CD4-positive, alpha-beta T cell (primary cell): ENCODE data around the gene AGT. TPM values are rescaled to one million over a fixed set of nuclear protein-coding genes. Genes with fewer than 3 reads are reported as not detected.
"Not testable (repeated sequence)": the region's sequence is repeated elsewhere in the genome, so short reads cannot be mapped to it uniquely, and the experiment has no call there.

ENCODE experiments used
- ATAC-seq: fragments of 200-7000 bp; cut with Tn5 transposase; one replicate; pipeline ENCODE4 v1.10.0; 2022; ENCODE audit warnings: mild to moderate bottlenecking; ENCODE audit not compliant: poor library complexity
- CTCF ChIA-PET: fragments of 350-600 bp; sonication (Branson Sonifier 250); formaldehyde crosslinking; loops from one replicate; lab custom pipeline; 2021; ENCODE audit warnings: antibody characterized with exemption, inconsistent platforms; lab: Charles Lee
- POLR2A ChIA-PET: fragments of 350-600 bp; sonication (Branson Sonifier 250); formaldehyde crosslinking; loops from one replicate; lab custom pipeline; 2021; ENCODE audit warnings: antibody characterized with exemption, inconsistent platforms; lab: Charles Lee
- DNase-seq, 14 experiments: peaks; one replicate each; pipeline ENCODE4 v3.0.0-alpha.2; 2013 to 2020; ENCODE audit warnings: mixed read lengths in 2 of 14
- H3K27ac ChIP-seq, 2 donors: one replicate each; pipeline versions ENCODE4 v1.5.1 to v1.7.0; 2013; ENCODE audit warnings: low read length in 2 of 2, low read depth in 1 of 2, mild to moderate bottlenecking in 1 of 2
- H3K27me3 ChIP-seq, 2 experiments: 1 replicate in 1 of 2; 2 replicates in 1 of 2; pipeline versions ENCODE4 v1.6.1 to v1.7.0; 2013; ENCODE audit warnings: low read length in 2 of 2, control low read depth in 1 of 2, mild to moderate bottlenecking in 1 of 2, moderate library complexity in 1 of 2; ENCODE audit not compliant: insufficient read depth in 2 of 2, control insufficient read depth in 1 of 2
- H3K36me3 ChIP-seq: one replicate; pipeline ENCODE4 v1.6.1; 2013; ENCODE audit warnings: low read length, control low read depth; ENCODE audit not compliant: insufficient read depth
- H3K4me1 ChIP-seq: one replicate; pipeline ENCODE4 v1.6.1; 2013; ENCODE audit warnings: low read length, control low read depth; ENCODE audit not compliant: insufficient read depth
- H3K4me3 ChIP-seq: one replicate; pipeline ENCODE4 v1.5.1; 2013; ENCODE audit warnings: mild to moderate bottlenecking, low read length, moderate library complexity
- H3K9me3 ChIP-seq, 2 experiments: 1 replicate in 1 of 2; 2 replicates in 1 of 2; pipeline versions ENCODE4 v1.6.1 to v1.7.0; 2013; ENCODE audit warnings: low read length in 2 of 2, mild to moderate bottlenecking in 2 of 2, control low read depth in 1 of 2, moderate library complexity in 1 of 2; ENCODE audit not compliant: control insufficient read depth in 1 of 2, insufficient read depth in 1 of 2
- H3K27ac Mint-ChIP-seq: one replicate; pipeline ENCODE4 v1.8.0; 2020; ENCODE audit warnings: mixed read lengths
- H3K27me3 Mint-ChIP-seq: one replicate; pipeline ENCODE4 v1.8.0; 2021; ENCODE audit warnings: mixed read lengths
- H3K36me3 Mint-ChIP-seq: one replicate; pipeline ENCODE4 v1.8.0; 2021; ENCODE audit warnings: low read depth, mixed read lengths
- H3K4me1 Mint-ChIP-seq: one replicate; pipeline ENCODE4 v1.8.0; 2021; ENCODE audit warnings: low read depth, mixed read lengths
- H3K4me3 Mint-ChIP-seq: one replicate; pipeline ENCODE4 v1.8.0; 2020; ENCODE audit warnings: mild to moderate bottlenecking, mixed read lengths
- H3K9me3 Mint-ChIP-seq: one replicate; pipeline ENCODE4 v1.8.0; 2020; ENCODE audit warnings: mixed read lengths
- intact Hi-C, 2 experiments: fragments of 100-400 bp; cut with DNase I in 1 of 2; cut with micrococcal nuclease in 1 of 2; formaldehyde crosslinking; loops; one replicate each; pipeline versions ENCODE4 v1.15.1 to v1.9.0; 2023 to 2025; cut with DNase I, micrococcal nuclease
- total RNA-seq, 174 experiments: library from RNA in 2 of 174; stranded (reverse) in 2 of 174; gene quantifications; one replicate each; pipeline ENCODE4 v1.2.3 and lab custom pipeline; 2021 to 2026
- TF ChIP-seq, protein P1 (sequence below): fragments of 200-600 bp; IDR thresholded peaks from one replicate; pipeline ENCODE4 v1.8.0; 2022; ENCODE audit warnings: antibody characterized with exemption, mild to moderate bottlenecking

The AGT gene
- total RNA-seq, 2 experiments from 2014 or later, result not detected

DNA sequence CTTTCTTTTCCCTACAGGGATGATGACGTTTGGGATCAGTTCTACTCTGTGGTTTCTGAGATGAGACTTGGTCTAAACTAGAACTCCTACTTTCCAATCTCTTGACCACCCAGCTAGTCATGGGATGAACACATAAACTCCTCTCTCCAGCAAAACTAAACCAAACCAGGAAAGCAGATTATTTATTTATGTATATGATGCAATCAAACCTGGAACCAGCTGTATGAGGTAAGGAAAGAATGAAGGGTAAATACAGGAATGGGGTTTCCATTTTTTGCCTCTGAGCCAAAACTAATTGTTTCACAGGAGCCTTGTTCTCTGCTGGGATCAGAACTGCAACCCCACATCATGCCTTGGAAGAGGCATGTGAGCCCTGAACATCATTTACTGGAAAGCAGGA is 3.3 kb upstream of the AGT start:
- Mint-ChIP-seq H3K27ac (no peak overlapping the region), H3K27me3 (peaks cover 5% of the 10 kb centered on the region), H3K36me3 (no peaks in the 10 kb centered on the region), H3K4me3 (no peak overlapping the region), H3K4me1 (no peaks in the 10 kb centered on the region), H3K9me3 (peaks cover 5% of the 10 kb centered on the region)
- ChIA-PET CTCF (no interaction called here), POLR2A (no interaction called here)
- Histone ChIP-seq H3K9me3 (peaks cover 0 to 6% of the 10 kb centered on the region in 2 experiments), H3K4me1 (no peaks in the 10 kb centered on the region), H3K36me3 (no peaks in the 10 kb centered on the region), H3K4me3 (no peak overlapping the region), H3K27ac (no peak overlapping the region), H3K27me3 (peaks cover 0 to 5% of the 10 kb centered on the region in 2 experiments)
- intact Hi-C loops, result no loop called here
- TF ChIP-seq, protein P1, sequence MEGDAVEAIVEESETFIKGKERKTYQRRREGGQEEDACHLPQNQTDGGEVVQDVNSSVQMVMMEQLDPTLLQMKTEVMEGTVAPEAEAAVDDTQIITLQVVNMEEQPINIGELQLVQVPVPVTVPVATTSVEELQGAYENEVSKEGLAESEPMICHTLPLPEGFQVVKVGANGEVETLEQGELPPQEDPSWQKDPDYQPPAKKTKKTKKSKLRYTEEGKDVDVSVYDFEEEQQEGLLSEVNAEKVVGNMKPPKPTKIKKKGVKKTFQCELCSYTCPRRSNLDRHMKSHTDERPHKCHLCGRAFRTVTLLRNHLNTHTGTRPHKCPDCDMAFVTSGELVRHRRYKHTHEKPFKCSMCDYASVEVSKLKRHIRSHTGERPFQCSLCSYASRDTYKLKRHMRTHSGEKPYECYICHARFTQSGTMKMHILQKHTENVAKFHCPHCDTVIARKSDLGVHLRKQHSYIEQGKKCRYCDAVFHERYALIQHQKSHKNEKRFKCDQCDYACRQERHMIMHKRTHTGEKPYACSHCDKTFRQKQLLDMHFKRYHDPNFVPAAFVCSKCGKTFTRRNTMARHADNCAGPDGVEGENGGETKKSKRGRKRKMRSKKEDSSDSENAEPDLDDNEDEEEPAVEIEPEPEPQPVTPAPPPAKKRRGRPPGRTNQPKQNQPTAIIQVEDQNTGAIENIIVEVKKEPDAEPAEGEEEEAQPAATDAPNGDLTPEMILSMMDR, result no peak
- ATAC-seq (no peak), DNase-seq (no peak)

DNA sequence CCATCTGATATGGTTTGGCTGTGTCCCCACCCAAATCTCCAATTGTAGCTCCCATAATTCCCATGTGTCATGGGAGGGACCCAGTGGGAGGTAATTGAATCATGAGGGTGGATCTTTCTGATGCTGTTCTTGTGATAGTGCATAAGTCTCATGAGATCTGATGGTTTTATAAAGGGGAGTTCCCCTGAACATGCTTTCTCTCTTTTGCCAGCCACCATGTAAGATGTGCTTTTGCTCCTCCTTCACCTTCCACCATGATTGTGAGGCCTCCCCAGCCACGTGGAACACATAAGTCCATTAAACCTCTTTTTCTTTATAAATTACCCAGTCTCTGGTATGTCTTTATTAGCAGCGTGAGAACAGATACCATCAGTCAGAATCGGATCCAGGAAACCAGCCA is 2.5 kb upstream of the AGT start:
- H3K4me1 ChIP-seq, H3K9me3 Mint-ChIP-seq, ATAC-seq, H3K36me3 Mint-ChIP-seq, H3K27ac Mint-ChIP-seq, H3K4me3 ChIP-seq, H3K4me1 Mint-ChIP-seq, H3K9me3 ChIP-seq, H3K4me3 Mint-ChIP-seq, H3K36me3 ChIP-seq, DNase-seq, intact Hi-C loops, H3K27me3 Mint-ChIP-seq, H3K27ac ChIP-seq, H3K27me3 ChIP-seq, CTCF ChIA-PET, POLR2A ChIA-PET: not testable (repeated sequence)

DNA sequence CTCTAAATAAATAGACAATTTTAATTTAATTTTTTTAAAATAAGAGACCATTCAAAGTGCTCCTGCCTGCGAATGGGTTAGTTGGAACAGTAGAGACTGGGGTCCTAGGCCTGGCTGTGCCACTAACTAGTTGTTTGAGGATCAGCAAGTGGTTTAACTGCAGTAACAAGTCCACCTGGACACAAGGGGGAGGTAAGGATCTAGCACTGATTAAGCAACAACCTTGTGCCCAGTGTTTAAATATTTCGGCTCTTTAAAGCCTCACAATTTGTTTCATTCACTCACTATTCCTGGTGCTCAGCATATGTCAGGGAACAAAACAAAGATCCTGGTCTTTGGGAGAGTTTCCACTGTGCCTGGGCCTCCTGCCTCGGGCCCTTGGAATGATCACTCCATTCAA is 1.6 kb upstream of the AGT start:
- Histone ChIP-seq H3K4me3 (no peak overlapping the region), H3K27ac (no peak overlapping the region), H3K36me3 (no peaks in the 10 kb centered on the region), H3K27me3 (peaks cover 0 to 5% of the 10 kb centered on the region in 2 experiments), H3K4me1 (no peaks in the 10 kb centered on the region), H3K9me3 (no peaks in the 10 kb centered on the region)
- ChIA-PET POLR2A (no interaction called here), CTCF (no interaction called here)
- no peaks in the 10 kb centered on the region for H3K4me1 Mint-ChIP-seq
- TF ChIP-seq, protein P1, result no peak
- H3K36me3 Mint-ChIP-seq, result no peaks in the 10 kb centered on the region
- H3K27me3 Mint-ChIP-seq, result peaks cover 6% of the 10 kb centered on the region
- ATAC-seq, result no peak
- no peak overlapping the region for H3K27ac Mint-ChIP-seq
- no peak for DNase-seq
- peaks cover 3% of the 10 kb centered on the region for H3K9me3 Mint-ChIP-seq
- H3K4me3 Mint-ChIP-seq, result no peak overlapping the region
- intact Hi-C loops, result no loop called here

DNA sequence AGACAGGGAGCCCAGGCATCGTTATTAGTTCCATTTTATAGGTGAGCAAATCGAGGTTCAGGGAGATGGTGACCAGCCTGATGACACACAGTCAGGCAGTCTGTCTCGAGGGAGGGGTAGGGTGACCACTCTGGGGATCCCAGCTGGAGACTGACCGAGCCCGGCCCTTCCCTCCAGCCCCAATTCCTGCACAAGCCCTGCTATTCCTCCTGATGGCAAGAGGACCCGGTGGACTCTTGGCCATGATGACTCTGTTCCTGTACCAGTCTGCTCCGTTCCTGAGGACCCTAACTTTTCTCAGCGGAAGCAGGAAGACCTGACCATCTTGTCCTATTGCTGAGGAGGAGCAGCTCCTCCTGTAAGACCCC is 391 bp downstream of the AGT start:
- H3K9me3 ChIP-seq, result no peaks in the 10 kb centered on the region
- peaks cover 0 to 5% of the 10 kb centered on the region in 2 experiments for H3K27me3 ChIP-seq
- H3K4me3 ChIP-seq, result no peak overlapping the region
- ATAC-seq, result no peak
- Mint-ChIP-seq H3K4me1 (no peaks in the 10 kb centered on the region), H3K4me3 (no peak overlapping the region), H3K27ac (no peak overlapping the region), H3K9me3 (peaks cover 3% of the 10 kb centered on the region), H3K36me3 (no peaks in the 10 kb centered on the region), H3K27me3 (peaks cover 4% of the 10 kb centered on the region)
- ChIA-PET POLR2A (no interaction called here), CTCF (no interaction called here)
- no peaks in the 10 kb centered on the region for H3K4me1 ChIP-seq
- TF ChIP-seq, protein P1, result no peak
- no peaks in the 10 kb centered on the region for H3K36me3 ChIP-seq
- DNase-seq, result no peak
- no peak overlapping the region for H3K27ac ChIP-seq
- intact Hi-C loops, result no loop called here
